ENCODE measurements around the gene MID2.

DNA sequence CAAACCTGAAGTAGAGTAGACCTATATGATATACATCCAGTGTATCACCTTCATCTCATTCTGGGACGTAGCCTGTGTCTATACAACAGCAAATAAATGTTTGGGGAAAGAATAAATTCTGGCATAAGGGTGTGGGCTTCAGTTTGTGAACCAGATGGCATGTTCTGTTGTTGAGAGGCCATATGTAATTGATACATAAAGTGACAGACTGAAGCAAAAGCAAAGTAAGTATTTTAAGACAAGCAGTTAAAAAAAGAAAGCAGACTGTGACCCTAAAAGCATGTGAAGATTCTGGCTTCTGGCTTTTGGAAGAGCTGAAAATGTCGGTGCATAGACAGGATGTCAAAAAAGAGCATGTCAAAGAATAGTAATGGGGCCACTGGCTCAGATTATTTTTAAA, 22.9 kb downstream of the MID2 start:
- TF ChIP-seq CTCF (IDR thresholded peaks at IDR 0.05; ENCODE audit: insufficient read depth, low read length) (no peak), POLR2AphosphoS5 (IDR thresholded peaks at IDR 0.05; ENCODE audit: low read depth) (no peak), GABPA (IDR thresholded peaks at IDR 0.05; ENCODE audit: low read depth) (no peak)

Data from HL-60 (cell line).